KMS-11 (cell line): ENCODE results near the gene CFHR5.

ENCODE experiments used
- H2AFZ ChIP-seq: fragments of 200-600 bp; sonication (generic); 2 replicates; pipeline ENCODE4 v1.6.1; 2016; ENCODE audit warnings: antibody characterized with exemption, mixed run types, low read depth
- H3K27ac ChIP-seq: fragments of 200-600 bp; sonication (generic); 2 replicates; pipeline ENCODE4 v1.6.1; 2016; ENCODE audit warnings: mild to moderate bottlenecking, mixed run types
- H3K27me3 ChIP-seq: fragments of 200-600 bp; sonication (generic); 2 replicates; pipeline ENCODE4 v1.6.1; 2017; ENCODE audit warnings: mild to moderate bottlenecking, low read depth, mixed run types, moderate library complexity; ENCODE audit not compliant: insufficient read depth
- H3K36me3 ChIP-seq: fragments of 200-600 bp; sonication (generic); 2 replicates; pipeline ENCODE4 v1.6.1; 2017; ENCODE audit warnings: mild to moderate bottlenecking, mixed run types; ENCODE audit not compliant: insufficient read depth
- H3K4me1 ChIP-seq: fragments of 200-600 bp; sonication (generic); 2 replicates; pipeline ENCODE4 v1.6.1; 2016; ENCODE audit warnings: mild to moderate bottlenecking, low read depth, mixed run types; ENCODE audit not compliant: poor library complexity, severe bottlenecking
- H3K4me2 ChIP-seq: fragments of 200-600 bp; sonication (generic); 2 replicates; pipeline ENCODE4 v1.7.0; 2016; ENCODE audit warnings: mild to moderate bottlenecking, mixed run types
- H3K4me3 ChIP-seq: fragments of 200-600 bp; sonication (generic); IDR thresholded peaks from 2 replicates; pipeline ENCODE4 v1.6.1; 2017; ENCODE audit warnings: low read depth, low read length, mixed read lengths; ENCODE audit not compliant: insufficient read depth
- H3K79me2 ChIP-seq: fragments of 200-600 bp; sonication (generic); 2 replicates; pipeline ENCODE4 v1.6.1; 2016; ENCODE audit warnings: low read depth, mixed run types; ENCODE audit not compliant: insufficient read depth
- H3K9ac ChIP-seq: fragments of 200-600 bp; sonication (generic); 2 replicates; pipeline ENCODE4 v1.6.1; 2016; ENCODE audit warnings: mild to moderate bottlenecking, mixed run types
- H4K20me1 ChIP-seq: fragments of 200-600 bp; sonication (generic); 2 replicates; pipeline ENCODE4 v1.6.1; 2016; ENCODE audit warnings: mild to moderate bottlenecking, mixed run types; ENCODE audit not compliant: insufficient read depth
- TF ChIP-seq, protein P1 (sequence below): fragments of 200-600 bp; sonication (generic); conservative IDR thresholded peaks from 2 replicates; pipeline ENCODE4 v1.6.1; 2017; ENCODE audit warnings: low read depth, mild to moderate bottlenecking, antibody characterized with exemption, low read length, moderate library complexity, mixed read lengths

The CFHR5 gene

DNA sequence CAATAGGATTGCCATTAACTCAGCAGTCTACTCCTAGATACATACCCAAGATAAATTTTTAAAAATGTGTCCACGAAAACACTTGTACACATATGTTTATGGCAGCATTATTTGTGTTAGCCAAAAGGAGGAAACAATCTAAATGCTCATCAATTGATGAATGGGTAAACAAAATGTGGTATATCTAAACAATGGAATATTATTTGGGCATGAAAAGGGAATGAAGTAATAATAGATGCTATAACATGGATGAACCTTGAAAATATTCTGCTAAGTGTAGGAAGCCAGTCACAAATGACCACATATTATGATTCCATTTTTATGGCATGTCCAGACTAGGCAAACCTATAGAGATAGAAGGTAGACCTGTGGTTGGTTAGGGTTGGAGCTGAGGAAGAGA lies 34.3 kb downstream of the CFHR5 start:
- Histone ChIP-seq H3K79me2 (no peaks in the 10 kb centered on the region), H4K20me1 (no peaks in the 10 kb centered on the region), H3K27ac (no peak overlapping the region), H3K4me1 (no peaks in the 10 kb centered on the region), H3K4me3 (no peak overlapping the region), H3K36me3 (no peaks in the 10 kb centered on the region), H3K9ac (no peak overlapping the region), H3K4me2 (no peak overlapping the region), H2AFZ (no peak overlapping the region), H3K27me3 (no peaks in the 10 kb centered on the region)
- TF ChIP-seq, protein P1, sequence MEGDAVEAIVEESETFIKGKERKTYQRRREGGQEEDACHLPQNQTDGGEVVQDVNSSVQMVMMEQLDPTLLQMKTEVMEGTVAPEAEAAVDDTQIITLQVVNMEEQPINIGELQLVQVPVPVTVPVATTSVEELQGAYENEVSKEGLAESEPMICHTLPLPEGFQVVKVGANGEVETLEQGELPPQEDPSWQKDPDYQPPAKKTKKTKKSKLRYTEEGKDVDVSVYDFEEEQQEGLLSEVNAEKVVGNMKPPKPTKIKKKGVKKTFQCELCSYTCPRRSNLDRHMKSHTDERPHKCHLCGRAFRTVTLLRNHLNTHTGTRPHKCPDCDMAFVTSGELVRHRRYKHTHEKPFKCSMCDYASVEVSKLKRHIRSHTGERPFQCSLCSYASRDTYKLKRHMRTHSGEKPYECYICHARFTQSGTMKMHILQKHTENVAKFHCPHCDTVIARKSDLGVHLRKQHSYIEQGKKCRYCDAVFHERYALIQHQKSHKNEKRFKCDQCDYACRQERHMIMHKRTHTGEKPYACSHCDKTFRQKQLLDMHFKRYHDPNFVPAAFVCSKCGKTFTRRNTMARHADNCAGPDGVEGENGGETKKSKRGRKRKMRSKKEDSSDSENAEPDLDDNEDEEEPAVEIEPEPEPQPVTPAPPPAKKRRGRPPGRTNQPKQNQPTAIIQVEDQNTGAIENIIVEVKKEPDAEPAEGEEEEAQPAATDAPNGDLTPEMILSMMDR, result no peak

DNA sequence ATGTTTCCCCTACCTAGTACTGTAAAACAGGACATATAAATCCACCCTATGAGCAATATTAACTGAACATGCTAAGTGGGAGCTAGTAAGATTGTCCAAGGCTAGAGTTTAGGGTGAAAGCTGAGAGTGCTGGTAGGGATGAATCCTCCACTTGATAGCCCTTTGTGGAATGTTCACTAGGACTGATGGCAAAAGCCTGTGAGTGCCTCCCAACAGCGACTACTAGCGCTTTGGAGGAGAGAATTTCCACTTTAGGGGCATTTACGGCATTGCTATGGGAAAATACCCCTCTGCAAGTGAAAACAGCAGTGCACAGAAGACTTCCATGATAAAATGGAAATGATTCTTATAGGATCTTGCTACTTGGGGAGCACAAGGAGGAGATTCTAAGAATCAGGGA lies 35.9 kb downstream of the CFHR5 start:
- no peak overlapping the region for H2AFZ ChIP-seq
- no peaks in the 10 kb centered on the region for H4K20me1 ChIP-seq

DNA sequence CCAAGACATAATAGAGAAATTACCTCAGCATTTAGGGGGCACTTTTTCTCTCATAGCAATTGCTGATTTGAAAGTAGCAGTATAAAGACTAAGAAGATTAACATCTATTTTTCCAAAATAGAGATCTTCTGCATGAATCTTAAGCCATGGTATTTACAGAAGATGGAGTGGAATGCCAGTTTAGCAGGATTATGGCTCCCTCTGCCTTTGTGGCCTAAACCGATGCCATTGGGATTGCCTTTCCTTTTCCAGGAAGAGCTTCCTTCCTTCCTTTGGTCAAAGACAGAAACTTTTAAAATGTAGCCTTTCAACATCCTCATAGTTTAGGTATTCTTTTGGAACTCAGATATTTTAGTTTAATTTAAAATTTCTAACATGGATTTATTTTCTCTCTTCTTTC lies 39.4 kb downstream of the CFHR5 start:
- H3K27me3 ChIP-seq, result no peaks in the 10 kb centered on the region
- H4K20me1 ChIP-seq, result no peaks in the 10 kb centered on the region
- no peaks in the 10 kb centered on the region for H3K79me2 ChIP-seq
- H3K36me3 ChIP-seq, result no peaks in the 10 kb centered on the region
- H3K4me1 ChIP-seq, result no peaks in the 10 kb centered on the region
- no peak overlapping the region for H3K27ac ChIP-seq
- H3K4me2 ChIP-seq, result no peak overlapping the region
- no peak overlapping the region for H3K4me3 ChIP-seq
- no peak overlapping the region for H3K9ac ChIP-seq
- TF ChIP-seq, protein P1, result no peak
- H2AFZ ChIP-seq, result no peak overlapping the region

More for the DNA sequence above, 35.9 kb downstream of the CFHR5 start:
- no peak overlapping the region for H3K9ac ChIP-seq
- H3K4me2 ChIP-seq, result no peak overlapping the region
- H3K27me3 ChIP-seq, result no peaks in the 10 kb centered on the region
- no peaks in the 10 kb centered on the region for H3K4me1 ChIP-seq
- no peaks in the 10 kb centered on the region for H3K79me2 ChIP-seq
- TF ChIP-seq, protein P1, result no peak
- H3K27ac ChIP-seq, result no peak overlapping the region
- H3K4me3 ChIP-seq, result no peak overlapping the region
- H3K36me3 ChIP-seq, result no peaks in the 10 kb centered on the region

DNA sequence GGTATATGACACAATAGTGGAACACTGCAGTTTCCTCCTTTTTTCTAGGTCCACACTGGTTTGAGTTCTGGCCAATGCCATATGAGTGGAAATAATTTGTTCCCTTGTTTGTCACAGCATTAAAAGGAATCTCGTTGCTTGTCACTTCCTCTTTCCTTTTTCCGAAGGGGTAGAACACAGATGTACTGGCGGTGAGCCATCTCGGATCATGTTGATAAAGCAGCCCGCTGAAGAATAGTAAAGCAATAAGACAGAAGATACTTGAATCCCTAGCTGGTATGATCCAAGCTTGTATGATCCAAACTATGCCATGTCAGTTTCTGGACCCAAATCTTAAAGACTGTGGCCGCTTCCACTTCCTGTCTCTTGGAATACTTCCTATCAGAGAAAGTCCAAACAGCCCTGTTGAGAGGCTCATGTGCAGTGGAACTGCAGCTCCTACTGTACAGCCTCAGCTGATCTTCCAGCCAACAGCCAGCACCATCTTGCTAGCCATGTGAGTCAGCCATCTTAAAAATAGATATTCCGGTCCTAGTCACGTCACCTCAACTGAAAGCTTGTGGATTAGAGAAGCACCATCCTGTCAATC lies 40.3 kb downstream of the CFHR5 start:
- H3K27ac ChIP-seq, result no peak overlapping the region
- TF ChIP-seq, protein P1, result no peak
- H2AFZ ChIP-seq, result no peak overlapping the region
- H3K36me3 ChIP-seq, result no peaks in the 10 kb centered on the region
- H3K4me2 ChIP-seq, result no peak overlapping the region
- H3K27me3 ChIP-seq, result no peaks in the 10 kb centered on the region
- H3K4me3 ChIP-seq, result no peak overlapping the region
- H4K20me1 ChIP-seq, result no peaks in the 10 kb centered on the region
- no peak overlapping the region for H3K9ac ChIP-seq
- H3K79me2 ChIP-seq, result no peaks in the 10 kb centered on the region
- no peaks in the 10 kb centered on the region for H3K4me1 ChIP-seq
